Endodermal cell (in vitro differentiated cells): Measurements from ENCODE around the gene SLC28A2. TPM values are rescaled to one million over a fixed set of nuclear protein-coding genes. Genes with fewer than 3 reads are reported as not detected.
A peak's percentile ranks its signal among the peaks of the same experiment; 100 is the strongest.

Experiments used
- DNase-seq: peaks from one replicate; pipeline ENCODE4 v3.0.0-alpha.2; 2017
- H3K27ac ChIP-seq: 2 replicates; pipeline ENCODE4 v1.5.1; 2013; ENCODE audit warnings: mild to moderate bottlenecking, low read depth, low read length, moderate library complexity
- H3K27me3 ChIP-seq: 2 replicates; pipeline ENCODE4 v1.6.1; 2013; ENCODE audit warnings: mild to moderate bottlenecking, low read length, moderate library complexity; ENCODE audit not compliant: insufficient read depth, control insufficient read depth, poor library complexity, severe bottlenecking
- H3K36me3 ChIP-seq: 2 replicates; pipeline ENCODE4 v1.7.0; 2013; ENCODE audit warnings: mild to moderate bottlenecking, low read length, moderate library complexity; ENCODE audit not compliant: control insufficient read depth, insufficient read depth
- H3K4me1 ChIP-seq: one replicate; pipeline ENCODE4 v1.7.0; 2013; ENCODE audit warnings: low read length; ENCODE audit not compliant: control insufficient read depth, insufficient read depth
- H3K4me3 ChIP-seq: 2 replicates; pipeline ENCODE4 v1.5.1; 2013; ENCODE audit warnings: mild to moderate bottlenecking, low read length, moderate library complexity
- H3K9ac ChIP-seq: 2 replicates; pipeline ENCODE4 v1.6.1; 2013; ENCODE audit warnings: mild to moderate bottlenecking, low read length, moderate library complexity; ENCODE audit not compliant: poor library complexity, severe bottlenecking; ENCODE audit errors: extremely low read depth
- H3K9me3 ChIP-seq: 2 replicates; pipeline ENCODE4 v1.6.1; 2013; ENCODE audit warnings: mild to moderate bottlenecking, low read length, moderate library complexity; ENCODE audit not compliant: control insufficient read depth
- H3K27ac Mint-ChIP-seq: 2 replicates; pipeline ENCODE4 v1.8.0; 2020; ENCODE audit warnings: mixed read lengths
- H3K27me3 Mint-ChIP-seq: 2 replicates; pipeline ENCODE4 v1.8.0; 2021; ENCODE audit warnings: mild to moderate bottlenecking, mixed read lengths; ENCODE audit not compliant: insufficient read depth
- H3K36me3 Mint-ChIP-seq: 2 replicates; pipeline ENCODE4 v1.8.0; 2020; ENCODE audit warnings: low read depth, mixed read lengths
- H3K4me1 Mint-ChIP-seq: 2 replicates; pipeline ENCODE4 v1.8.0; 2020; ENCODE audit warnings: mixed read lengths
- H3K4me3 Mint-ChIP-seq: 2 replicates; pipeline ENCODE4 v1.8.0; 2020; ENCODE audit warnings: mild to moderate bottlenecking, moderate library complexity, mixed read lengths
- H3K9me3 Mint-ChIP-seq: 2 replicates; pipeline ENCODE4 v1.8.0; 2020; ENCODE audit warnings: mild to moderate bottlenecking, mixed read lengths
- CTCF ChIP-seq: fragments of 200-600 bp; sonication (generic); conservative IDR thresholded peaks from 2 replicates; pipeline ENCODE4 v1.5.0; 2021; ENCODE audit warnings: antibody characterized with exemption, mild to moderate bottlenecking
- WGBS, 2 experiments: methylation state at CpG; one replicate each; pipeline versions ENCODE4 v1.1.5 to v1.1.7; 2013; ENCODE audit warnings: missing lambda C conversion rate in 2 of 2, mixed read lengths in 1 of 2; ENCODE audit not compliant: insufficient coverage in 1 of 2, insufficient read length in 1 of 2; 5-methylcytosine and 5-hydroxymethylcytosine counted together
- total RNA-seq, 2 donors: library from RNA; stranded (reverse); fragmentation: NEBNext Ultra II Directional in 1 of 2; extraction: Animal tissue kit (Norgen Biotek cat#: 25700) in 1 of 2; gene quantifications; 2 replicates in 1 of 2; 3 replicates in 1 of 2; pipeline ENCODE4 v1.2.1, GENCODE V29; 2021

Gene SLC28A2
- total RNA-seq, 2 donors from 2014 or later: 3.8 to 4.4 TPM

GRCh38 chr15:45212493-45212892 is 39.5 kb upstream of the SLC28A2 start:
- Histone ChIP-seq H3K27me3 (no peaks in the 10 kb centered on the region), H3K9ac (no peak overlapping the region), H3K27ac (no peak overlapping the region), H3K9me3 (no peaks in the 10 kb centered on the region), H3K36me3 (no peaks in the 10 kb centered on the region), H3K4me3 (no peak overlapping the region), H3K4me1 (no peaks in the 10 kb centered on the region)
- H3K36me3 Mint-ChIP-seq: no peaks in the 10 kb centered on the region
- peaks cover 5% of the 10 kb centered on the region for H3K9me3 Mint-ChIP-seq
- peaks cover 43% of the 10 kb centered on the region for H3K27me3 Mint-ChIP-seq
- DNase-seq: no peak
- no peak for TF ChIP-seq CTCF
- no peak overlapping the region for H3K4me3 Mint-ChIP-seq
- 100% methylated on average over 1 of the region's 1 CpG; no CpG with 5 or more reads in 1 of the 2 experiments for WGBS, 2 experiments
- H3K27ac Mint-ChIP-seq: no peak overlapping the region
- no peaks in the 10 kb centered on the region for H3K4me1 Mint-ChIP-seq

GRCh38 chr15:45221053-45221599 is 30.9 kb upstream of the SLC28A2 start:
- Histone ChIP-seq H3K27ac (no peak overlapping the region), H3K9me3 (no peaks in the 10 kb centered on the region), H3K27me3 (no peaks in the 10 kb centered on the region), H3K36me3 (no peaks in the 10 kb centered on the region), H3K9ac (no peak overlapping the region), H3K4me1 (peaks cover 5% of the 10 kb centered on the region), H3K4me3 (no peak overlapping the region)
- no peak for TF ChIP-seq CTCF
- no peak for DNase-seq
- Mint-ChIP-seq H3K36me3 (no peaks in the 10 kb centered on the region), H3K4me1 (peaks cover 37% of the 10 kb centered on the region), H3K27ac (no peak overlapping the region), H3K27me3 (peaks cover 28% of the 10 kb centered on the region), H3K4me3 (no peak overlapping the region), H3K9me3 (no peaks in the 10 kb centered on the region)
- 92 to 100% methylated on average over 2 of the region's 2 CpGs for WGBS, 2 experiments

- H3K36me3 ChIP-seq: no peaks in the 10 kb centered on the region
- H3K27me3 ChIP-seq: no peaks in the 10 kb centered on the region
- Mint-ChIP-seq H3K27ac (no peak overlapping the region), H3K27me3 (peaks cover 28% of the 10 kb centered on the region), H3K9me3 (no peaks in the 10 kb centered on the region), H3K36me3 (no peaks in the 10 kb centered on the region), H3K4me1 (peaks cover 45% of the 10 kb centered on the region), H3K4me3 (no peak overlapping the region)
- DNase-seq: peak; percentile 49
- H3K9me3 ChIP-seq: no peaks in the 10 kb centered on the region
- peaks cover 7% of the 10 kb centered on the region for H3K4me1 ChIP-seq
- no peak overlapping the region for H3K27ac ChIP-seq
- H3K4me3 ChIP-seq: no peak overlapping the region
- TF ChIP-seq CTCF: peak; percentile 61
- H3K9ac ChIP-seq: no peak overlapping the region
- WGBS, 2 experiments: 87 to 92% methylated on average over 2 to 4 of the region's 4 CpGs
These were observed 30.1 kb upstream of the SLC28A2 start for GRCh38 chr15:45221967-45222366.
